22Rv1 (cell line): ENCODE results near the gene SLC1A7.

Experiments
- H3K27ac ChIP-seq: fragments of 450-650 bp; 2 replicates; pipeline ENCODE4 v1.5.1; 2017
- ZFX ChIP-seq: fragments of 450-650 bp; IDR thresholded peaks from 2 replicates; pipeline ENCODE4 v1.6.1; 2017; ENCODE audit warnings: antibody characterized with exemption, borderline replicate concordance
- TF ChIP-seq, protein P1 (sequence below): fragments of 450-650 bp; IDR thresholded peaks from 2 replicates; pipeline ENCODE4 v1.5.1; 2017; ENCODE audit warnings: mild to moderate bottlenecking

Gene SLC1A7

GRCh38 chr1:53134961-53135734 lies 7.3 kb downstream of the SLC1A7 start:
- TF ChIP-seq, protein P1, sequence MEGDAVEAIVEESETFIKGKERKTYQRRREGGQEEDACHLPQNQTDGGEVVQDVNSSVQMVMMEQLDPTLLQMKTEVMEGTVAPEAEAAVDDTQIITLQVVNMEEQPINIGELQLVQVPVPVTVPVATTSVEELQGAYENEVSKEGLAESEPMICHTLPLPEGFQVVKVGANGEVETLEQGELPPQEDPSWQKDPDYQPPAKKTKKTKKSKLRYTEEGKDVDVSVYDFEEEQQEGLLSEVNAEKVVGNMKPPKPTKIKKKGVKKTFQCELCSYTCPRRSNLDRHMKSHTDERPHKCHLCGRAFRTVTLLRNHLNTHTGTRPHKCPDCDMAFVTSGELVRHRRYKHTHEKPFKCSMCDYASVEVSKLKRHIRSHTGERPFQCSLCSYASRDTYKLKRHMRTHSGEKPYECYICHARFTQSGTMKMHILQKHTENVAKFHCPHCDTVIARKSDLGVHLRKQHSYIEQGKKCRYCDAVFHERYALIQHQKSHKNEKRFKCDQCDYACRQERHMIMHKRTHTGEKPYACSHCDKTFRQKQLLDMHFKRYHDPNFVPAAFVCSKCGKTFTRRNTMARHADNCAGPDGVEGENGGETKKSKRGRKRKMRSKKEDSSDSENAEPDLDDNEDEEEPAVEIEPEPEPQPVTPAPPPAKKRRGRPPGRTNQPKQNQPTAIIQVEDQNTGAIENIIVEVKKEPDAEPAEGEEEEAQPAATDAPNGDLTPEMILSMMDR = no peak
- no peak for TF ChIP-seq ZFX
- no peak overlapping the region for H3K27ac ChIP-seq

GRCh38 chr1:53134042-53134485 lies 8.4 kb downstream of the SLC1A7 start:
- TF ChIP-seq ZFX = no peak
- TF ChIP-seq, protein P1 = no peak
- no peak overlapping the region for H3K27ac ChIP-seq

DNA sequence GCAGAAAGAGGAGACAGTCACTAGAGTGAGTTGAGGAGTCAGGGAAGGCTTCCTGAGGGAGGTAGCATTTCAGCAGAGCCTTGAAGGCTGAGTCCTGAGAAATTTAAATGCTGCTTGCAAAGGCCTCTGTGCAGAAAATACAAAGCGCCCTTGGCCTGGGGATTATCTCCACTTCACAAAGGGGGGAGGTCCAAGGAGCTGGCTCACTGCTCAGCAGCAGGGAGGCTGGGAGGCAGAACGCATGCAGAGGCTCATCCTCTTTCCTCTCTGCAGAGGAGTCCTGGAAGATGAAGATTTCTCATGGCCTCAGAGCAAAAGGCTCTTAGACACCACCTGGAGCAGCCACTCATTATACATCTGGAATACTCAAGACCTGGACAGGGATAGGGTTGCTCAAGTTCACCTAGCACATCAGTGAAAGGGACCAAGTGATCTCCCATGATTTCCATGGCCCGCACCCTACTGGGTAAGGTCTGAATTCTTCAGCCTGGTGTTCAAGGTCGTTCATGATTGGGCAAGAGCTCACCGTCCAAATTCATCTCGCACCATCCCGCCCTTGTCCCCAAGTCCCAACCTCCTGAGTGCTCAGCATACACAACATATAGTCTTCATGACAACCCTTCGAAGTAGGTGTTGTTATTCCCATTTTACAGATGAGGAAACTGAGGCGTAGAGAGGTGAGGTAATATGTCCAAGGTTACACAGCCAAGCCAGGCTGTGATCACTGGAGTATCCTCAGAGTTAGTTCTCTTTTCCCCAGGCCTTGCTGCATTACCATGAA lies 9.0 kb downstream of the SLC1A7 start:
- no peak for TF ChIP-seq ZFX
- TF ChIP-seq, protein P1 = no peak
- H3K27ac ChIP-seq = no peak overlapping the region

DNA sequence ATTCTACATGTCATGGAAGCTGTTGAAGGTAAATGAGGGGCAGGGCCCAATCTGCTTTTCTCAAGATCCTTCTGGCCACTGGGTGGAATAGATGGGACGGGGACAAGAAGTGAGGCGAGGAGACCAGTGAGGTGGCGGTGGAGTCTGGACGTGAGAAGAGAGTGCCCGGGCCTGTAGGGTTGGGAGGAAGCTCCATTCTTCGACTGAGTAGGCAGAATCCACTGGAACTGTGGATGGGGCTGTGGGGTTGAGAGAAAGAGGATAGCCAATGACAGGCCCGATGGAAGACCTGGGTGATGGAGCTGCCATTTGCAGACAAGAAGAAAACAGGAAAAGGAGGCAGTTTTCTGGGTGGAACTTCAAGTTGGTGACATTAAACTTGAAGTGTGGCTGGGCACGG lies 10.3 kb downstream of the SLC1A7 start:
- no peak overlapping the region for H3K27ac ChIP-seq
- TF ChIP-seq ZFX = no peak
- TF ChIP-seq, protein P1 = no peak

- TF ChIP-seq ZFX = no peak
- TF ChIP-seq, protein P1 = no peak
- H3K27ac ChIP-seq = no peak overlapping the region
These were observed 10.9 kb downstream of the SLC1A7 start for GRCh38 chr1:53131590-53131938.

GRCh38 chr1:53130878-53131589 lies 11.4 kb downstream of the SLC1A7 start:
- no peak for TF ChIP-seq ZFX
- TF ChIP-seq, protein P1 = no peak
- no peak overlapping the region for H3K27ac ChIP-seq
